ENCODE measurements around the gene TRIM7.
"Not testable (repeated sequence)": the region's sequence is repeated elsewhere in the genome, so short reads cannot be mapped to it uniquely, and the experiment has no call there.

TRIM7 gene

DNA sequence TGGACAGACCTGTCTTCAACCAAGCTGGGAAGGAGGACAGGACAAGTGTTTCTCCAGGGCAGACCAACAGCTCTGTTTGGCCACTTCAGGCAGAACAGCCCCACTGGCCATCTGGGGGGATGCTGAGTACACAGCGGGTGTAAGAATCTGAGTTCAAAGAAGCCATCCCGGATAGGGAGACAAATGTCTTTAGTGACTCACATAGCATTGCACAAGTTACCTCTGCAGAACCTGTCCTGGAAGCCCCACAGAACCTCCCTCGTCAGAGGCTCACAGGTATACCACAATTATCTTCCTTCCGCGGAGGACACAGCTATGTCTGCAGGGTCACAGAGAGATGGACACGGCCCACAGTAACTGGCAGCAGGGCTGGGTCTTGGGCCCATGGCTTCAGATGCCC lies 55.6 kb downstream of the TRIM7 start:
- no peak for DNase-seq

DNA sequence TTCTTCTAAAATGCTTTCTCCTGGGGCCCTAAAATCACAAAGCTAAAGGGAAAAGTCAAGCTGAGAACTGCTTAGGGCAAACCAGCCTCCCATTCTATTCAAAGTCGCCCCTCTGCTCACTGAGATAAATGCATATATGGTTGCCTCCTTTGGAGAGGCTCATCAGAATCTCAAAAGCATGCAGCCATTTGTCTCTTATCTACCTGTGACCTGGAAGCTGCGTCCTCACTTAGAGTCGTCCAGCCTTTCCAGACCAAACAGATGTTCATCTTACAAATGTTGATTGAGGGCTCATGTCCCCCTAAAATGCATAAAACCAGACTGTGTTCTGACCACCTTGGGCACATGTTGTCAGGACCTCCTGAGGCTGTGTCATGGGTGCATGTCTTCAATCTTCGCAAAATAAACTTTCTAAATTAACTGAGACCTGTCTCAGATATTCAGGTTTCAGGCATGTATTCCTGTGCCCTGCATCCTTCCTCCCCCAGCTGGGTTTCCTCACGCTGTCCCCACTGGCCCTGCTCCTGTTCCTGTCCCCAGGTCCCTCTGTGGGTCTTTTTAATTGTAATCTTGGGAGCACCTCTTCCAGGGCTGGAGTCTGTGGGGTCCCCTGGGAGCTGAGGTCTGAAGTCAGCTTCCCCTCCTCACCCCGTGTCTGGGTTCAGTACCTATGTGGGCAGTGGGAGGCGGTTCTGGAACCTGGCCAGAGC lies 57.9 kb downstream of the TRIM7 start, which contains the start of gene OR2V2:
Gene OR2V2 (plus strand): TSS at position 660 of the 710 bp plus-strand sequence. CDS start 7,357 bp downstream, outside the sequence.
- DNase-seq = not testable (repeated sequence)

DNA sequence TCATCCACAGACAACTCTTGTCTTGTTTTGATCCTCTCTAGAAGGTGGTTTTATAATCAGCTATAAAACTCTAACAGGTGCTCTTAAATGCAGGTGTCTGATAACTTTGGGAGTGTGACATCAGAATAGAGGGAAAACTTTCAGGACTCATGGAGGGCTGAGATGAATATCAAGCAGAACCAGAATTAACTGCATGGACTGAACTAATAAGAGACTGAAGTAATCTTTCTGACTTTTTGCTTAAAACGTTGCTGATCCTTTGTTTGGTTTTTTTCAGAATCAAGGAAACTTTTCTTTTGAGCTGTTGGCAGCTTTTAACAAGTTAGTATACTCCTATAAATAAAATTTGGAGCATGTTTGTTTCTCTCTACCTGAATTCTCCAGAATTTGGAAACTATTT lies 59.9 kb downstream of the TRIM7 start:
- no peak for DNase-seq
